ENCODE data around the gene CCDC175. TPM values are rescaled to one million over a fixed set of nuclear protein-coding genes. Genes with fewer than 3 reads are reported as not detected.

Gene CCDC175
- total RNA-seq, 1 experiment from 2014 or later = not detected

DNA sequence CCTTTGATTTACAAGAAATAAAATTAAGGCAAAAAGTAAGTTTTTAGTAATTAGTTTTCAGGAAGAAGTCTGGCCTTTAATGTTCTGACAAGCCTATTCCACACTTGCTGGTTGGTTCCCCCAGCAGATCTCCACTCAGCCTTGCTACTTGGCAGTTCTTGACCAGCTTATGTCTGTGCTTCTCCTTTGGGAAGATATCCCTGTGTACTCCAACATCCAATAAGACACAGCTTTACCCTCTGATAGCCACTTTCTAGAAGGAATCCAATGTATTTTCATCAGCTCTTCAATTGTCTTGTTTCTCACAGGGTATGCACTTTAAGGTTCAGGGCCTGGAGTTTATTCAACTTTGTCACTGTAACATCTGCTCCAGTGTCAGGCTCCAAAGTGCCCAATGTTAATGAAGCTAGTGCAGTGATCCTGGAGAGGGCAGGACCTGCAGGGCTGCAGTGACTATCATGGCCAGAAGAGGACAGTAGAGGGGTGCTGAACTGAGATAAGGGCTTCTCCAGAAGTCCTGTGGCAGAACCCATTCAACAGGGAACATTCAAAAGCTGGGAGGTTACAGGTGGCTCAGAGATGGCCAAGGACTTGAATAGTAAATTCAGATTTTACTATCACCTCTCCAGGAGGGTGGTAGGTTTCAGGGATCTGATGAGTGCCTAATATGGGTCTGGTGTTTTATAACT, 69.4 kb downstream of the CCDC175 start:
- Histone ChIP-seq H3K4me3 (ENCODE audit: low read length) (no peak overlapping the region), H3F3A (ENCODE audit: low read length, unreplicated experiment) (no peaks in the 10 kb centered on the region), H3K36me3 (ENCODE audit: low read depth, low read length) (peaks cover 11% of the 10 kb centered on the region; the same call in 1 of the 2 replicates), H4K20me1 (ENCODE audit: low read length) (no peaks in the 10 kb centered on the region), H3K9me2 (replicated peaks; ENCODE audit: low read length) (no peaks in the 10 kb centered on the region), H3K4me2 (ENCODE audit: low read length) (no peak overlapping the region), H3K4me1 (ENCODE audit: insufficient read depth, low read length) (peaks cover 7% of the 10 kb centered on the region), H3K79me2 (ENCODE audit: low read length) (no peaks in the 10 kb centered on the region), H3K9me3 (ENCODE audit: low read length) (no peaks in the 10 kb centered on the region), H3K27ac (ENCODE audit: low read length) (no peak overlapping the region), H2AFZ (ENCODE audit: low read length) (no peak overlapping the region), H3K9ac (ENCODE audit: low read length) (no peak overlapping the region), H3K27me3 (ENCODE audit: low read length) (no peaks in the 10 kb centered on the region; the same call in 1 of the 2 replicates)
- ChIA-PET POLR2A (ENCODE audit: unreplicated experiment) (interaction anchor here (0.5 to 0.9 kb wide), 2 partner anchors 19 to 60 kb away, joined by 4 to 6 read pairs; no protein-coding TSS in a partner anchor), CTCF (interaction anchor here (0.6 to 1.6 kb wide), 7 partner anchors 29 to 398 kb away, joined by 3 to 15 read pairs (median 3); partner anchors contain the start of gene CCDC175)
- BruUV-seq (replicated peaks) = no TSS peak
- intact Hi-C loops (cut with micrococcal nuclease) = loop anchor here (1.0 to 2.0 kb wide), 3 partner anchors 69 to 677 kb away; partner anchors contain the start of gene CCDC175
- ATAC-seq = peak; percentile 90
- TF ChIP-seq, protein P1, sequence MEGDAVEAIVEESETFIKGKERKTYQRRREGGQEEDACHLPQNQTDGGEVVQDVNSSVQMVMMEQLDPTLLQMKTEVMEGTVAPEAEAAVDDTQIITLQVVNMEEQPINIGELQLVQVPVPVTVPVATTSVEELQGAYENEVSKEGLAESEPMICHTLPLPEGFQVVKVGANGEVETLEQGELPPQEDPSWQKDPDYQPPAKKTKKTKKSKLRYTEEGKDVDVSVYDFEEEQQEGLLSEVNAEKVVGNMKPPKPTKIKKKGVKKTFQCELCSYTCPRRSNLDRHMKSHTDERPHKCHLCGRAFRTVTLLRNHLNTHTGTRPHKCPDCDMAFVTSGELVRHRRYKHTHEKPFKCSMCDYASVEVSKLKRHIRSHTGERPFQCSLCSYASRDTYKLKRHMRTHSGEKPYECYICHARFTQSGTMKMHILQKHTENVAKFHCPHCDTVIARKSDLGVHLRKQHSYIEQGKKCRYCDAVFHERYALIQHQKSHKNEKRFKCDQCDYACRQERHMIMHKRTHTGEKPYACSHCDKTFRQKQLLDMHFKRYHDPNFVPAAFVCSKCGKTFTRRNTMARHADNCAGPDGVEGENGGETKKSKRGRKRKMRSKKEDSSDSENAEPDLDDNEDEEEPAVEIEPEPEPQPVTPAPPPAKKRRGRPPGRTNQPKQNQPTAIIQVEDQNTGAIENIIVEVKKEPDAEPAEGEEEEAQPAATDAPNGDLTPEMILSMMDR (conservative IDR thresholded peaks at IDR 0.05; ENCODE audit: low read depth, low read length) = peak; percentile 100
- no peak for TF ChIP-seq EZH2phosphoT487 (IDR thresholded peaks at IDR 0.05; ENCODE audit: borderline replicate concordance, low read length)
- DNase-seq = peak; percentile 95

DNA sequence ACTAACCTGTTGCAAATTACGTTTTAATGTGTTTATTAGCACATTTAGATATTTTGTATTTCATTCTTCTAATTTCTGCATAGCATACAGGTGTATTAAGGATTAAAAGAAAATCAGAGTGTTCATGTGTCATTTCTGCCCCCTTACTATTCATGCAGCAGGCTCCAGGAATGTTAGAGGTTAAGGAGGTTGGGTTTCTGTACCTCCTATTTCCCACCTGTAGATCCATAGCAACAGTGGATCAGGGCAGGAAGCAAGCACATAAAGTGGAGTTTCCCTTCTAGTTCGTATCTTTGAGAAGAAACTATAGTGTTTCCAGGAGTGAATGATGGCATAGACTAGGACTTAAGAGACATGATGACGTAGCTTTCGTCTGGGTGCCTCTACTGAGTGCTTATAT, 73.4 kb downstream of the CCDC175 start:
- no peaks in the 10 kb centered on the region for H3K9me3 ChIP-seq (ENCODE audit: low read length)
- DNase-seq = no peak
- no peak for ATAC-seq
- no peak overlapping the region for H2AFZ ChIP-seq (ENCODE audit: low read length)
- H3K9me2 ChIP-seq (replicated peaks; ENCODE audit: low read length) = no peaks in the 10 kb centered on the region
- CTCF ChIA-PET = no interaction called here
- peaks cover 7% of the 10 kb centered on the region for H3K4me1 ChIP-seq (ENCODE audit: insufficient read depth, low read length)
- no peak overlapping the region for H3K4me3 ChIP-seq (ENCODE audit: low read length)
- H3K27me3 ChIP-seq (ENCODE audit: low read length) = no peaks in the 10 kb centered on the region
- POLR2A ChIA-PET (ENCODE audit: unreplicated experiment) = no interaction called here
- BruUV-seq (replicated peaks) = no TSS peak
- no peak for TF ChIP-seq EZH2 (IDR thresholded peaks at IDR 0.05; ENCODE audit: low read length, unreplicated experiment)
- TF ChIP-seq EZH2phosphoT487 (IDR thresholded peaks at IDR 0.05; ENCODE audit: borderline replicate concordance, low read length) = no peak
- TF ChIP-seq, protein P1 (conservative IDR thresholded peaks at IDR 0.05; ENCODE audit: low read depth, low read length) = no peak
- H4K20me1 ChIP-seq (ENCODE audit: low read length) = no peaks in the 10 kb centered on the region
- H3K36me3 ChIP-seq (ENCODE audit: low read depth, low read length) = peaks cover 41% of the 10 kb centered on the region; the same call in 1 of the 2 replicates
- no peak overlapping the region for H3K9ac ChIP-seq (ENCODE audit: low read length)
- no peak overlapping the region for H3K4me2 ChIP-seq (ENCODE audit: low read length)
- H3K79me2 ChIP-seq (ENCODE audit: low read length) = no peaks in the 10 kb centered on the region
- no peak overlapping the region for H3K27ac ChIP-seq (ENCODE audit: low read length)
- intact Hi-C loops (cut with micrococcal nuclease) = no loop called here
- H3F3A ChIP-seq (ENCODE audit: low read length, unreplicated experiment) = no peaks in the 10 kb centered on the region

DNA sequence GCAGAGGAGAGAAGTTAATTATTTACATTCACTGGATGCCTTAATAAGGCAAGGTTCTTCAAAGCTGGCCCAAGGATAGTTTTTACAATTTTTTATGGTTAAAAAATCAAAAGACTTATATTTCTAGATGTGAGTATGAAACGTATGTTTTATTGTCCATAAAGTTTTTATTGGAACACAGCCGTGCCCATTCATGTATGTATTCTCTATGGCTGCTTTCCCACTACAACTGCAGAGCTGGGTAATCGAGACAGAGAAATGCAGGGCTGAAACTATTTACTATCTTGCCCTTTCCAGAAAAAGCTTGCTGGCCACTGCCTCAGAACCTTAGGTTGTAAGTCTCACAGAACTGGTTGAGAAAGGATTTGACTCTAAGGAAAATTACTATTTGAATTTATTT, 75.9 kb downstream of the CCDC175 start:
- H2AFZ ChIP-seq (ENCODE audit: low read length) = no peak overlapping the region
- TF ChIP-seq EZH2phosphoT487 (IDR thresholded peaks at IDR 0.05; ENCODE audit: borderline replicate concordance, low read length) (no peak), EZH2 (IDR thresholded peaks at IDR 0.05; ENCODE audit: low read length, unreplicated experiment) (no peak)
- TF ChIP-seq, protein P1 (conservative IDR thresholded peaks at IDR 0.05; ENCODE audit: low read depth, low read length) = no peak
- ATAC-seq = peak; percentile 56
- intact Hi-C loops (cut with micrococcal nuclease) = no loop called here
- no peaks in the 10 kb centered on the region for H3K79me2 ChIP-seq (ENCODE audit: low read length)
- POLR2A ChIA-PET (ENCODE audit: unreplicated experiment) = no interaction called here
- no peak for DNase-seq
- no TSS peak for BruUV-seq (replicated peaks)
- no peak overlapping the region for H3K4me3 ChIP-seq (ENCODE audit: low read length)
- H3K27me3 ChIP-seq (ENCODE audit: low read length) = no peaks in the 10 kb centered on the region
- no peaks in the 10 kb centered on the region for H3K9me2 ChIP-seq (replicated peaks; ENCODE audit: low read length)
- CTCF ChIA-PET = no interaction called here
- H3K9me3 ChIP-seq (ENCODE audit: low read length) = no peaks in the 10 kb centered on the region
- no peaks in the 10 kb centered on the region for H4K20me1 ChIP-seq (ENCODE audit: low read length)
- no peak overlapping the region for H3K4me2 ChIP-seq (ENCODE audit: low read length)
- no peaks in the 10 kb centered on the region for H3K4me1 ChIP-seq (ENCODE audit: insufficient read depth, low read length)
- H3K9ac ChIP-seq (ENCODE audit: low read length) = no peak overlapping the region
- H3K36me3 ChIP-seq (ENCODE audit: low read depth, low read length) = peaks cover 51% of the 10 kb centered on the region; the same call in 1 of the 2 replicates
- no peaks in the 10 kb centered on the region for H3F3A ChIP-seq (ENCODE audit: low read length, unreplicated experiment)
- H3K27ac ChIP-seq (ENCODE audit: low read length) = no peak overlapping the region

All from PC-3 (cell line).